SH-SY5Y (cell line): ENCODE results near the gene SNTB2.

ENCODE experiments used
- GATA2 ChIP-seq: IDR thresholded peaks from 2 replicates; pipeline ENCODE4 v1.6.1; 2011; ENCODE audit warnings: mild to moderate bottlenecking, low read depth, low read length
- GATA3 ChIP-seq: IDR thresholded peaks from 2 replicates; pipeline ENCODE4 v1.6.1; 2011; ENCODE audit warnings: low read depth, mild to moderate bottlenecking, low read length, moderate library complexity

DNA sequence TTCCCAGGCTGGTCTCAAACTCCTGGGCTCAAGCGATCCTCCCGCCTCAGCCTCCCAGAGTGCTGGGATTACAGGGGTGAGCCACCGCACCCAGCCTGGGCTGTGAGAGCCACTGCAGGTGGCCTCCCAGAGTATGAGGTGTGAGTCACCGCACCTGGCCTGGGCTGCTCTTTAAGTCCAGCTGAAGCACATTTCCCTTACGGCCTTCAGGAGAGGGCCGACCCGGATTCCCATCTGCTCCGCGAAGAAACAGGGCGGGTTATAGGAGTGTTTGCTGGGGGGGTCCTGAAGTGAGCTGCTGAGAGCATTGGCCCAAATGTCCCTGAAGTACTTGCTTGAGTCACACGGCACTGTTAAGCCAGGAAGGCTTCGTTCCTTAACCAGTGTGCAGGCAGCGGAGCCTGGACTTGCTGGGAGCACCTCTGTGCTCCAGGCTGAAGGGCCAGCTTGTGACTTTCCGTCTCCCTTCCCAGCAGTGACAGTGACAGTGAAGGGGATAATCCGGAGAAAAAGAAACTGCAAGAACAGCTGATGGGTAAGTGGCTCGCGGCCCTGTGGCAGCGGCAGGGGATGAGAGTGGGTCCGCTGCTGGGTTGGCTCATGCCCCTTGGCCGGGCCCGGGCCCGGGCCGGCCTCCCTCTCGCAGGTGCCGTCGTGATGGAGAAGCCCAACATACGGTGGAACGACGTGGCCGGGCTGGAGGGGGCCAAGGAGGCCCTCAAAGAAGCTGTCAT lies 131.4 kb downstream of the SNTB2 start:
- TF ChIP-seq GATA2 (no peak), GATA3 (no peak)
